H1 (cell line): Measurements from ENCODE around the gene ZNRF3.

Experiments used
- CEBPB ChIP-seq: IDR thresholded peaks from 2 replicates; pipeline ENCODE4 v1.6.1; 2012; ENCODE audit warnings: low read depth, low read length
- CTCF ChIP-seq, 3 experiments: IDR thresholded peaks; 1 replicate in 2 of 3; 2 replicates in 1 of 3; pipeline versions ENCODE4 v1.5.1 to v1.6.1; 2011; ENCODE audit warnings: low read length in 3 of 3, mild to moderate bottlenecking in 3 of 3, inconsistent platforms in 2 of 3, low read depth in 1 of 3, moderate library complexity in 1 of 3; ENCODE audit not compliant: insufficient read depth in 1 of 3; ENCODE audit errors: control extremely low read depth in 1 of 3
- EP300 ChIP-seq, 2 experiments: IDR thresholded peaks; 1 replicate in 1 of 2; 2 replicates in 1 of 2; pipeline ENCODE4 v1.6.1; 2011 to 2012; ENCODE audit warnings: low read depth in 2 of 2, low read length in 2 of 2, mild to moderate bottlenecking in 2 of 2, borderline replicate concordance in 1 of 2, inconsistent platforms in 1 of 2, moderate library complexity in 1 of 2
- EZH2 ChIP-seq: fragments of 200-600 bp; sonication (generic); IDR thresholded peaks from 2 replicates; pipeline ENCODE4 v1.7.1; 2012; ENCODE audit warnings: low read depth, mild to moderate bottlenecking, moderate library complexity, low read length, inconsistent platforms; ENCODE audit not compliant: severe bottlenecking
- MAFK ChIP-seq: IDR thresholded peaks from 2 replicates; pipeline ENCODE4 v1.6.1; 2012; ENCODE audit warnings: low read depth, mild to moderate bottlenecking, improper control_type of control experiment, low read length
- MAX ChIP-seq: IDR thresholded peaks from 2 replicates; pipeline ENCODE4 v1.6.1; 2012; ENCODE audit warnings: inconsistent platforms
- NRF1 ChIP-seq: IDR thresholded peaks from 2 replicates; pipeline ENCODE4 v1.6.1; 2011; ENCODE audit warnings: mild to moderate bottlenecking, low read depth, low read length, improper control_type of control experiment
- POLR2A ChIP-seq, 2 experiments: IDR thresholded peaks; 1 replicate in 1 of 2; 2 replicates in 1 of 2; pipeline ENCODE4 v1.6.1; 2011; ENCODE audit warnings: low read depth in 2 of 2, low read length in 2 of 2, mild to moderate bottlenecking in 2 of 2; ENCODE audit errors: control extremely low read depth in 1 of 2
- RAD21 ChIP-seq, 2 experiments: IDR thresholded peaks in 1 of 2; conservative IDR thresholded peaks in 1 of 2; 2 replicates each; pipeline ENCODE4 v1.6.1; 2011; ENCODE audit warnings: low read depth in 2 of 2, low read length in 2 of 2, improper control_type of control experiment in 1 of 2, inconsistent platforms in 1 of 2, mild to moderate bottlenecking in 1 of 2, moderate library complexity in 1 of 2
- RBBP5 ChIP-seq: IDR thresholded peaks from 2 replicates; pipeline ENCODE4 v1.7.1; 2012; ENCODE audit warnings: low read depth, mild to moderate bottlenecking, inconsistent platforms, low read length, moderate library complexity, borderline replicate concordance
- TAF1 ChIP-seq: IDR thresholded peaks from 2 replicates; pipeline ENCODE4 v1.6.1; 2011; ENCODE audit warnings: mild to moderate bottlenecking, low read depth, low read length
- USF2 ChIP-seq: IDR thresholded peaks from 2 replicates; pipeline ENCODE4 v1.6.1; 2011; ENCODE audit warnings: low read length, improper control_type of control experiment

DNA sequence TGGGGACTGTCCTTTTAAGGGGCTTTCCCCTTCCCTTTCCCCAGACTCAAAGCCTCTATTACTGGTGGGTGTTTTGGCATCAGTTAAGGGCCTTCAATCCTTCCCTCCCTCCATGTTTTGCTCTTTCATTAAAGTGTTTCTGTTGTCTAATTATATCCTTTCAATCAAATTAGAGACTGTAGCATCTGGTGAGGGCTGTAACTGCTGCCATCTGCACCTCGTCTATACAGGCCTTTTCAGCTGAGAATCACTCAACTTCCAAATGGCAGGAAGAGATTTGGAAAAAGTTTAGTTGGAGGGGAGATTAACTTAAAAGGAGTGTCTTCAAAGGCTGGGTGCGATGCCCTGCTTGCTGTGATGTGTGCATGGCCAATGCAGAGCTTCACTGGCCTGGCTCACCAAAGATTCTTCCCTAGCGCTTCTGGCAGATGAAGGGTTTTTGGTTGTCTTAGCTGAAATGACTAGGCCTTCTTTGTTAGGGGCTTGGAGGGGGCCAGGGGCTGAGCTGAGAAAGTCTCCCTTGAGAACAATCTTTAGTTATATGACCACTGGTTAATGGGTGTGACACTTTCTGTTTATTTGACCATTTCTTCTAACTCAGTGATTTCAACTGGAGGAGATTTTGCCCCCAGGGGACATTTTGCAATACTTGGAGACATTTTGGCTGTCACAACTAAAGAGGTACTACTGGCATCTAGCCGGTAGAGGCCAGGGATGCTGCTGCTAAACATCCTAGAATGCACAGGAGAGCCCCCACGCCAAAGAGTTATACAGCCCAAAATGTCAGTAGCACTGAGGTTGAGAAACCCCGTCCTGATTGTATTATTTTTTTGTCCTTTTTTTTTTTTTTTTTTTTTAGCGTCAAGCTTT lies 197.0 kb downstream of the ZNRF3 start:
- TF ChIP-seq CEBPB (no peak), MAFK (no peak), TAF1 (no peak), CTCF (IDR thresholded peaks at IDR 0.05; ENCODE audit: control extremely low read depth in 1 of 3, insufficient read depth in 1 of 3, low read depth in 1 of 3, low read length in 3 of 3) (no peak), RAD21 (IDR thresholded peaks at IDR 0.05 in 1 of 2, conservative IDR thresholded peaks at IDR 0.05 in 1 of 2; ENCODE audit: low read depth in 2 of 2, low read length in 2 of 2) (no peak), EZH2 (no peak), USF2 (no peak), RBBP5 (no peak), NRF1 (no peak), EP300 (IDR thresholded peaks at IDR 0.05; ENCODE audit: borderline replicate concordance in 1 of 2, low read depth in 2 of 2, low read length in 2 of 2) (no peak), POLR2A (IDR thresholded peaks at IDR 0.05; ENCODE audit: control extremely low read depth in 1 of 2, low read depth in 2 of 2, low read length in 2 of 2) (no peak), MAX (no peak)
